Sigmoid colon (tissue), 7 donors: Measurements from ENCODE around the gene DAPK2. TPM values are rescaled to one million over a fixed set of nuclear protein-coding genes. Genes with fewer than 3 reads are reported as not detected.

Experiments used
- DNase-seq: peaks from one replicate; pipeline ENCODE4 v3.0.0-alpha.2; 2019
- H3K27ac ChIP-seq, 4 donors: fragments of 200-600 bp; sonication (generic); one replicate each; pipeline ENCODE4 v1.5.1; 2016 to 2019; ENCODE audit warnings: mild to moderate bottlenecking in 1 of 4
- H3K27me3 ChIP-seq, 3 donors: fragments of 200-600 bp; sonication (generic); one replicate each; pipeline ENCODE4 v1.5.1; 2019; ENCODE audit warnings: mild to moderate bottlenecking in 1 of 3
- H3K36me3 ChIP-seq, 4 donors: fragments of 200-600 bp; sonication (generic); one replicate each; pipeline ENCODE4 v1.5.1; 2016 to 2019
- H3K4me1 ChIP-seq, 4 donors: fragments of 200-600 bp; sonication (generic); one replicate each; pipeline ENCODE4 v1.5.1; 2017 to 2019
- H3K4me3 ChIP-seq, 4 donors: fragments of 200-600 bp; sonication (generic); one replicate each; pipeline ENCODE4 v1.5.1; 2017 to 2019; ENCODE audit warnings: mild to moderate bottlenecking in 2 of 4, moderate library complexity in 1 of 4
- H3K9me3 ChIP-seq, 4 donors: fragments of 200-600 bp in 3 of 4; sonication (generic) in 3 of 4; one replicate each; pipeline versions ENCODE4 v1.5.1 to v1.6.1; 2013 to 2019
- EP300 ChIP-seq, 4 donors: sonication (generic); formaldehyde crosslinking; IDR thresholded peaks; one replicate each; pipeline ENCODE4 v1.6.1; 2017; ENCODE audit warnings: antibody characterized with exemption in 4 of 4
- POLR2A ChIP-seq, 2 donors: fragments of 450-650 bp; IDR thresholded peaks; one replicate each; pipeline ENCODE4 v1.6.1; 2016; ENCODE audit warnings: antibody characterized with exemption in 2 of 2, mild to moderate bottlenecking in 2 of 2, moderate library complexity in 2 of 2
- POLR2AphosphoS5 ChIP-seq, 4 donors: sonication (generic); formaldehyde crosslinking; IDR thresholded peaks; one replicate each; pipeline ENCODE4 v1.6.1; 2017; ENCODE audit warnings: antibody characterized with exemption in 4 of 4
- WGBS, 2 donors: extraction: QIAGEN DNeasy Blood & Tissue Kit; methylation state at CpG; one replicate each; pipeline ENCODE4 v1.1.7; 2013; 5-methylcytosine and 5-hydroxymethylcytosine counted together
- intact Hi-C: fragments of 100-400 bp; cut with DNase I; formaldehyde crosslinking; loops from one replicate; pipeline ENCODE4 v1.15.1; 2023
- polyA plus RNA-seq, 3 donors: library from polyadenylated mRNA; stranded (reverse); fragments of 200-250 nt; gene quantifications; one replicate each; pipeline ENCODE4 v1.2.3, GENCODE V29; 2013
- total RNA-seq, 4 donors: library from RNA; depleted of rRNA; stranded (reverse); fragments of >200 nt; gene quantifications; one replicate each; pipeline ENCODE4 v1.1.0, GENCODE V29; 2016
- TF ChIP-seq, protein P1 (sequence below), 4 experiments: fragments of 450-650 bp in 3 of 4; fragments of 200-600 bp in 1 of 4; IDR thresholded peaks; one replicate each; pipeline ENCODE4 v1.5.1; 2016 to 2019; ENCODE audit warnings: antibody characterized with exemption in 4 of 4, mild to moderate bottlenecking in 3 of 4, moderate library complexity in 2 of 4
- donor health status: healthy with polysubstance abuse.
- donor health status: Bipolar disorder and iron deficiency.
- donor health status: healthy.

The DAPK2 gene
- total and polyA plus RNA-seq, 7 donors = 2.1 to 27.7 (median 5.5) TPM

DNA sequence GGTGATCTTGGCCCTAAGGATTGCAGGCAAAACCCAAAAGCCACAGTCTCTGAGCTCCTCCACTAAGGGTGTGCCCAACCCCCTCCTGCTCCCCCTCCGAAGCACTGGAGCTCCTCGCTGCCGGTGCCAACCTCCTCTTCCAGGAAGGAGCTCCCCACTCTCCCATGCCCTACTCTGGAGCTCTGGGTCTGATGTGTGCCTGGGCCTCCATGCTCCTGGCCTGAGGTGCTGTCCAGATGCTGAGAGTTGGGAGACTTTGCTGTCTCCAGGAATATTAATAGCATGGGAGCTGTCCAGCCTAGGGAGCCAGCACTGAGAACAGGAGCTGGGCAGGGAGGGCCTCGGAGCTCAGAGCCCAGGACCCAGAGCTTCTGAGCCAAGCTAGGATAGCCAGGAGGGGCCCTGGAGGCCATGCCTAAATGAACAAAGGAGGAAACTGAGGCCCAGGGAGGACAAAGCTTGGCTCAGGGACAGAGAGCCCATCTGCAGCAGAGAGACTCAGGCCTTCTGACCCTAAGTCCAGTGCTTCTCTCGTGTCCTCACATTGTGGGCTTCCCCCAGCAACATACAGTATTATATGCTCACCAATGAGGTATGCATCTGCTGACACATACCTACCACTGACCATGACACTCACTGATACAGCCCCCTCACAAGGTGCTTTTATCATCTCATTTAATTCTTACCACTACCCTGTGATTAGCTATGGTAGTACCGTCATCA lies 175.6 kb downstream of the DAPK2 start:
- intact Hi-C loops = no loop called here
- WGBS, 2 donors = 69 to 74% methylated on average over 6 of the region's 6 CpGs
- Histone ChIP-seq H3K27me3 (no peaks in the 10 kb centered on the region), H3K36me3 (no peaks in the 10 kb centered on the region), H3K4me3 (no peak overlapping the region), H3K9me3 (no peaks in the 10 kb centered on the region), H3K27ac (no peak overlapping the region), H3K4me1 (no peaks in the 10 kb centered on the region)
- DNase-seq = no peak
- TF ChIP-seq POLR2A (IDR thresholded peaks at IDR 0.05) = no peak
- no peak for TF ChIP-seq EP300 (IDR thresholded peaks at IDR 0.05)
- no peak for TF ChIP-seq POLR2AphosphoS5 (IDR thresholded peaks at IDR 0.05)
- TF ChIP-seq, protein P1, sequence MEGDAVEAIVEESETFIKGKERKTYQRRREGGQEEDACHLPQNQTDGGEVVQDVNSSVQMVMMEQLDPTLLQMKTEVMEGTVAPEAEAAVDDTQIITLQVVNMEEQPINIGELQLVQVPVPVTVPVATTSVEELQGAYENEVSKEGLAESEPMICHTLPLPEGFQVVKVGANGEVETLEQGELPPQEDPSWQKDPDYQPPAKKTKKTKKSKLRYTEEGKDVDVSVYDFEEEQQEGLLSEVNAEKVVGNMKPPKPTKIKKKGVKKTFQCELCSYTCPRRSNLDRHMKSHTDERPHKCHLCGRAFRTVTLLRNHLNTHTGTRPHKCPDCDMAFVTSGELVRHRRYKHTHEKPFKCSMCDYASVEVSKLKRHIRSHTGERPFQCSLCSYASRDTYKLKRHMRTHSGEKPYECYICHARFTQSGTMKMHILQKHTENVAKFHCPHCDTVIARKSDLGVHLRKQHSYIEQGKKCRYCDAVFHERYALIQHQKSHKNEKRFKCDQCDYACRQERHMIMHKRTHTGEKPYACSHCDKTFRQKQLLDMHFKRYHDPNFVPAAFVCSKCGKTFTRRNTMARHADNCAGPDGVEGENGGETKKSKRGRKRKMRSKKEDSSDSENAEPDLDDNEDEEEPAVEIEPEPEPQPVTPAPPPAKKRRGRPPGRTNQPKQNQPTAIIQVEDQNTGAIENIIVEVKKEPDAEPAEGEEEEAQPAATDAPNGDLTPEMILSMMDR (IDR thresholded peaks at IDR 0.05) = no peak

DNA sequence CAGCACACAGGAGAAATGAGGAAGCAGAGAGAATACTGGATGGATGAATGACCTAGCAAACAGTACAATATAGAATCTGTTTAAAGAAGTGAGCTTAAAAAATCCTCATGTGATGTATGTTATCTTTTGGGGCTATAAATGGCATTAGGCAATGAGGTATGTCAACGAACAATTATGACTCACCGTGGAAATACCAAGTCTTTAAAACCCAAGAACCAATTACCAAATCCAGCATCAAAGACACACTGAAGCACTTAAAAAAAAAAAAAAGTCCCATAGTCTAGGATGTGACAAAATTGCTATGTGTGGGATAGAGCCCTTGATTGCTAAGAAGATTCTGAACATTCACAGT lies 176.3 kb downstream of the DAPK2 start:
- no peak for TF ChIP-seq POLR2AphosphoS5 (IDR thresholded peaks at IDR 0.05)
- intact Hi-C loops = no loop called here
- DNase-seq = no peak
- Histone ChIP-seq H3K27me3 (no peaks in the 10 kb centered on the region), H3K36me3 (no peaks in the 10 kb centered on the region), H3K4me3 (no peak overlapping the region), H3K9me3 (no peaks in the 10 kb centered on the region), H3K27ac (no peak overlapping the region), H3K4me1 (no peaks in the 10 kb centered on the region)
- 9 to 22% methylated on average over 2 of the region's 2 CpGs for WGBS, 2 donors

DNA sequence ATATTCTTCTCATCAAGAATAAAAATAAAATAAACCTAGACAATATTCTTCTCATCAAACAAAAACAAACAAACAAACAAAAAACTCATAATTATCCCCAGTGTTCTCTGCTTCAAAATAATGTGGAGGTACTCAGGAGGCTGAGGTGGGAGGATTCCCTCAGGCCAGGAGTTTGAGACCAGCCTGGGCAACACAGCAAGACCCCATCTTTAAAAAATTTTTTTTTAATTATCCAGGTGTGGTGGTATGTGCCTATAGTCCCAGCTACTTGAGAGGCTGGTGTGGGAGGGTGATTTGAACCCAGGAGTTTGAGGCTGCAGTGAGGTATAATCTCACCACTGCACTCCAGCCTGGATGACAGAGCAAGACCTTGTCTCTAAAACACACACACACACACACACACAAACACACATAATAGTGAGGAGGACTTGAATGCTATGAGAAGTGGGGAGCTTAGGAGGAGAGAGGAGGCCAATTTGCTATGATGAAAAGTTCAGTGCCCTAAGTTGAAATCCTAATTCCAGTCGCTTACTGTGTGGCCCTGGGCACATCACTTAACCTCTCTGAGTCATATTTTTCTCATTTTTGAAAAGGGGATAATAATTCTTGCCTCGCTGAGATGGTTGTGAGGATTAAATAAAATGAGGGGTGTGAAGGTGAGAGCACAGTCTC lies 176.8 kb downstream of the DAPK2 start:
- 75 to 77% methylated on average over 2 of the region's 2 CpGs for WGBS, 2 donors
- TF ChIP-seq EP300 (IDR thresholded peaks at IDR 0.05) = no peak
- no peak for TF ChIP-seq POLR2AphosphoS5 (IDR thresholded peaks at IDR 0.05)
- TF ChIP-seq POLR2A (IDR thresholded peaks at IDR 0.05) = no peak
- TF ChIP-seq, protein P1 (IDR thresholded peaks at IDR 0.05) = no peak
- H3K27ac ChIP-seq = no peak overlapping the region
- H3K4me3 ChIP-seq = no peak overlapping the region
- H3K4me1 ChIP-seq = no peaks in the 10 kb centered on the region
- no peak for DNase-seq
- no peaks in the 10 kb centered on the region for H3K36me3 ChIP-seq
- intact Hi-C loops = no loop called here
- H3K27me3 ChIP-seq = no peaks in the 10 kb centered on the region
- H3K9me3 ChIP-seq = no peaks in the 10 kb centered on the region

DNA sequence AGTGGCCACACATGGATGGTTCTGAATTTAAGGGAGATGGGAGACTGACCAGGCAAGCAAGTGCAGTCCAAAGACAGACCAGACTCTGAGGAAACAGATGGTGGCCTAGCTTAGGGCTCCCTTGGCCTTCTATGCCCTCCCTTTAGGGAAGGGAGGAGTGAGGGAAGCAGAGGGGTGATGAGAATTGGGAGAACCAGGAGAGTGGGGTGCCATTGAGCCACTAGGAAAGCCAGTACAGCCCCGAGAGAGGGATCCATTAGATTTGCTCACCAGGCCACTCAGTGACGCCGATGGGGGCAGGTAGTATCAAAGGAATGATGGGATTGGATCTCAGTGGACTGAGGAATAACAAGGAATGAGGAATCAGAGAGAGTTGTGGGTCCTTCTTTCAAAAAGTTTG lies 182.1 kb downstream of the DAPK2 start:
- Histone ChIP-seq H3K4me3 (no peak overlapping the region), H3K27me3 (no peaks in the 10 kb centered on the region), H3K4me1 (peaks cover 0 to 2% (median 0%) of the 10 kb centered on the region in 4 donors), H3K27ac (no peak overlapping the region), H3K9me3 (no peaks in the 10 kb centered on the region), H3K36me3 (no peaks in the 10 kb centered on the region)
- intact Hi-C loops = no loop called here
- TF ChIP-seq POLR2AphosphoS5 (IDR thresholded peaks at IDR 0.05) (no peak), EP300 (IDR thresholded peaks at IDR 0.05) (no peak), POLR2A (IDR thresholded peaks at IDR 0.05) (no peak)
- TF ChIP-seq, protein P1 (IDR thresholded peaks at IDR 0.05) = no peak
- no peak for DNase-seq
- 83% methylated on average over 3 of the region's 3 CpGs for WGBS, 2 donors

DNA sequence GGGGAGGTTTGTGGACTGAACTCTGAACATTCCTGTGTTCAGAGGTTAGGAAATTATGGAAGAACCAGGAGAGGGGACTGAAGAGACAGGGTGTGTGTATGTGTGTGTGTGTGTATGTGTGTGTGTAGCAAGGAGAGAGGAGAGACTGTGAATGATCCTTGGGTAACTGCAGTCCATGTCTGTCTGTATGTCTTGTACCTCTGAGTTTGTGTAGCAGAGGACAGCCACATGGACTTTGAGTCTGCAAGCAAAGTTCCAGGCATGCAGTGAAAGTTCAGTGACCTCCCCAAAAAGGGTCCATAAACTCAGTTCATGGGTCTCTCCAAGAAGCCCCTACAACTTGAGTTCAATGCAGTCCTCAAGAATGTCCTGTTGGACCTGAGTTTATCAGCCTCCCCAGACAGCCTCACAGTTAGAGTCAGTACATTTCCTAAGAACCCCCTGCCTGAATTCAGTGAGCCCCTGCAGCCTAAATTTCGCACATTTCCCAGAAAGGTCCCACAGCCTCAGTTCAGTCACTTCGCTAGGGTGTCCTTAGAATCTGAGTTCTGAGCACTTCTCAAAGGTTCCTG lies 184.3 kb downstream of the DAPK2 start:
- no peaks in the 10 kb centered on the region for H3K27me3 ChIP-seq
- no peaks in the 10 kb centered on the region for H3K9me3 ChIP-seq
- H3K27ac ChIP-seq = no peak overlapping the region
- DNase-seq = no peak
- no peaks in the 10 kb centered on the region for H3K36me3 ChIP-seq
- intact Hi-C loops = no loop called here
- no peak overlapping the region for H3K4me3 ChIP-seq
- H3K4me1 ChIP-seq = peaks cover 0 to 21% (median 9%) of the 10 kb centered on the region in 4 donors
- 98% methylated on average over 2 of the region's 2 CpGs for WGBS, 2 donors
- TF ChIP-seq EP300 (IDR thresholded peaks at IDR 0.05) (no peak), POLR2AphosphoS5 (IDR thresholded peaks at IDR 0.05) (no peak)
